ES-I3 (cell line): ENCODE measurements around the gene RNF145.
A peak's percentile ranks its signal among the peaks of the same experiment; 100 is the strongest.
"Not testable (repeated sequence)": the region's sequence is repeated elsewhere in the genome, so short reads cannot be mapped to it uniquely, and the experiment has no call there.

ENCODE experiments used
- H3K36me3 ChIP-seq: 2 replicates; pipeline ENCODE4 v1.6.1; 2013; ENCODE audit warnings: mild to moderate bottlenecking, low read length, control low read depth, moderate library complexity; ENCODE audit not compliant: insufficient read depth
- H3K4me1 ChIP-seq: 2 replicates; pipeline ENCODE4 v1.6.1; 2013; ENCODE audit warnings: mild to moderate bottlenecking, control low read depth, low read length; ENCODE audit not compliant: insufficient read depth
- H3K9ac ChIP-seq: 2 replicates; pipeline ENCODE4 v1.6.1; 2013; ENCODE audit warnings: low read depth, mild to moderate bottlenecking, low read length, moderate library complexity
- H3K9me3 ChIP-seq: 2 replicates; pipeline ENCODE4 v1.6.1; 2013; ENCODE audit warnings: mild to moderate bottlenecking, low read length, moderate library complexity; ENCODE audit not compliant: control insufficient read depth, insufficient read depth

The RNF145 gene, protein sequence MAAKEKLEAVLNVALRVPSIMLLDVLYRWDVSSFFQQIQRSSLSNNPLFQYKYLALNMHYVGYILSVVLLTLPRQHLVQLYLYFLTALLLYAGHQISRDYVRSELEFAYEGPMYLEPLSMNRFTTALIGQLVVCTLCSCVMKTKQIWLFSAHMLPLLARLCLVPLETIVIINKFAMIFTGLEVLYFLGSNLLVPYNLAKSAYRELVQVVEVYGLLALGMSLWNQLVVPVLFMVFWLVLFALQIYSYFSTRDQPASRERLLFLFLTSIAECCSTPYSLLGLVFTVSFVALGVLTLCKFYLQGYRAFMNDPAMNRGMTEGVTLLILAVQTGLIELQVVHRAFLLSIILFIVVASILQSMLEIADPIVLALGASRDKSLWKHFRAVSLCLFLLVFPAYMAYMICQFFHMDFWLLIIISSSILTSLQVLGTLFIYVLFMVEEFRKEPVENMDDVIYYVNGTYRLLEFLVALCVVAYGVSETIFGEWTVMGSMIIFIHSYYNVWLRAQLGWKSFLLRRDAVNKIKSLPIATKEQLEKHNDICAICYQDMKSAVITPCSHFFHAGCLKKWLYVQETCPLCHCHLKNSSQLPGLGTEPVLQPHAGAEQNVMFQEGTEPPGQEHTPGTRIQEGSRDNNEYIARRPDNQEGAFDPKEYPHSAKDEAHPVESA

DNA sequence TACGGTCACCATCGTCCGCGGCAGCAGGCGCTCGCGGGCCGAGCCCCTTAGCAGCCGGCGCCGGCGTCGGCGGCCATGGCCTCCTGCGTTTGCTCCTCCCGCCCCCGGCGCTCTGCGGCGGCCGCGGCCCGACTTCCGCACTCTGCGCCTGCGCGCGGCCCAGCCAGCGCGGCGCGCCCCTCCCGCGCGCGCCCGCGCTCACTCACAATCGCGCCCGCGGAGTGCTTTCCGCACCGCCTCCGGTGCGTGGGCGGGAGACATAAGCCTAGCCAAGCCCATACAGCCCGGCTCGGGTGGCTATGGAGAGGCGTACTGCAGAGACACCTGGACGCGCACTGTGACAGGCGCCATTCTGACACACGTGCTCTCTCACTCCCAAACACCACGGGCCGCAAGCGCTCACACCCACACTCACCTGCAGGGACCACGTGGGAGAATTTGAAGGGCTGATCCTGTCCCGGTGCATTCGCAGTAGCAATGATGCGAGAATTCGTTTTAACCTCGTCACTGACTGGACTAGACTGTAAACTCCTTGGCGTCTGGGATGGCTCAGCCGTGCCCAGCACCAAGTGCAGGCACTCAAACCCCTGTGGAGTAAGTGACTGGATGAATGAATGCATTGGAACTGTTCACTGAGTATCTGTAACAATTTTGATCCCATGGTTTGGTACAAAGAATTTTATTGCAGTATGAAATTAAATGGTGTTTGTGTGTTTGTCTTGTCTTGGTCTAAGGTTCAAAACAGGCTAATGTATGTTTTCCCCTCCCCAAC lies at the start of gene RNF145:
Gene RNF145 (minus strand): TSS at position 116 of the 772 bp plus-strand sequence. CDS start 5,936 bp downstream, outside the sequence.
- H3K4me1 ChIP-seq = peaks cover 4% of the 10 kb centered on the region

GRCh38 chr5:159258361-159258760 lies 49.0 kb upstream of the RNF145 start:
- Histone ChIP-seq H3K9me3 (no peaks in the 10 kb centered on the region), H3K36me3 (no peaks in the 10 kb centered on the region), H3K9ac (no peak overlapping the region), H3K4me1 (no peaks in the 10 kb centered on the region)

More for the DNA sequence above, at the start of gene RNF145:
- H3K36me3 ChIP-seq = no peaks in the 10 kb centered on the region
- peak within 1 kb of the TSS; percentile 71 for H3K9ac ChIP-seq
- no peaks in the 10 kb centered on the region for H3K9me3 ChIP-seq

DNA sequence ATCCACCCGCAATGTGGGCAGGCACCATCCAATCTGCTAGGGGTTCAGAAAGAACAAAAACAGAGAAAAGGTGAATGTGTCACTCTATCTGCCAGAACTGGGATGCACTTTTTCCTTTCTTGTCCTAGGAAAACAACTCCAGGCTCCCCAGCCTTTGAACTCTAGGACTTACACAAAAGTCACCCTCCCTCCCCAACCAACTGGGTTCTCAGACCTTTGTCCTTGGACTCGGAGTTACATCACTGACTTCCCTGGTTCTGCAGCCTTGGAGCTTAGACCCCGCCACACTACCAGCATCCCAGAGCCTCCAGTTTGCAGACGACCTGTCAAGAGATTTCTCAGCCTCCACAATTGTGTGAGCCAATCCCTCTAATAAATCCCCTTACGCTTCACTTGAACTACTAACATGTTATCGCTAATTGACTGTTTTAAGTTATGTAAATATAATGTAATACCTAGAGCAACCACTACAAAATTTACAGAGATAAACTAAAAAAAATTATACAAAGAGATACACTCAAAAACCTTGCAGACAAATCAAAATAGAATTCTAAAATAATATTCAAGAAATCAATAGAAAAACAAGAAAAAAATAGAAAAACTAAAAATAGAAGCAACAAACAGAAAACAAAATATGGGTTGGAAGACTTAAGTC lies 48.4 kb upstream of the RNF145 start:
- Histone ChIP-seq H3K4me1 (no peaks in the 10 kb centered on the region), H3K9ac (no peak overlapping the region), H3K9me3 (no peaks in the 10 kb centered on the region), H3K36me3 (no peaks in the 10 kb centered on the region)

GRCh38 chr5:159257007-159257406 lies 47.7 kb upstream of the RNF145 start:
- Histone ChIP-seq H3K9ac (no peak overlapping the region), H3K36me3 (no peaks in the 10 kb centered on the region), H3K4me1 (no peaks in the 10 kb centered on the region), H3K9me3 (no peaks in the 10 kb centered on the region)

DNA sequence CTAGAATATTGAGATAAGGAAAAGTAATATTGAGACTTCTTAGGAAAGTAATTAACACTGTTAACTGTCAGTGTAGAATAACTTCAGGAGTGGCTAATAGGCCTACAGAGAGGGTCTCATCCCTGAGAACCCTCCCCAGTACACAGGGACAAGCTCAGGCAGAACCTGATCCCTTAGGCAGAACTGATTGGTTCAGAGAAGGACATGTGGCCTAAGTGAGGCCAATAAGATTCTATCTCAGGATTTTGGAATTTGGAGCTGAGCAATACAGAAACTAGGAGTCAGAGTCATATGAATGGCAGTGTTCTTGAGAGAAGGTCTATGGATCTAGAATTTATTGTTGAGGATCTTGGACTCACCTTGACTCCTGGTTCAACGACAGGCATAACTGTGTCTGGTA lies 42.8 kb upstream of the RNF145 start:
- Histone ChIP-seq H3K9me3 (no peaks in the 10 kb centered on the region), H3K36me3 (no peaks in the 10 kb centered on the region), H3K9ac (no peak overlapping the region), H3K4me1 (no peaks in the 10 kb centered on the region)

GRCh38 chr5:159249158-159249557 lies 39.8 kb upstream of the RNF145 start:
- no peaks in the 10 kb centered on the region for H3K4me1 ChIP-seq
- no peaks in the 10 kb centered on the region for H3K36me3 ChIP-seq
- no peak overlapping the region for H3K9ac ChIP-seq

DNA sequence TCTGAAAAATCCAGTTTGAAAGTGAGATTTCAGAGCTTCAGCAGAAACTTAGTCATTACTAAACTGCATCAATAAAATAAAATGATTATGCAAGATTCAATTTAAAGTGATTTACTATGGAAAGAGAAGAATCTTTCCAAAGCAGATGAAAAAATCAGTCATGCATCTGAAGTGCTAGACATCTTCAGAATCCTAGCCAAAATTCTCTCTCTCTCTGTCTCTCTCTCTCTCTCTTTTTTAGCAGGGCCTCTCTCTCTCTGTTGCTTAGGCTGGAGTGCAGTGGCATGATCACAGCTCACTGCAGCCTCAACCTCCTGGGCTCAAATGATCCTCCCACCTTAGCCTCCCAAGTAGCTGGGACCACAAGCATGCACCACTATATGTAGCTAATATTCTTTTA lies 35.5 kb upstream of the RNF145 start:
- Histone ChIP-seq H3K9me3 (no peaks in the 10 kb centered on the region), H3K36me3 (no peaks in the 10 kb centered on the region), H3K4me1 (no peaks in the 10 kb centered on the region), H3K9ac (no peak overlapping the region)

More at GRCh38 chr5:159249158-159249557, 39.8 kb upstream of the RNF145 start:
- no peaks in the 10 kb centered on the region for H3K9me3 ChIP-seq

DNA sequence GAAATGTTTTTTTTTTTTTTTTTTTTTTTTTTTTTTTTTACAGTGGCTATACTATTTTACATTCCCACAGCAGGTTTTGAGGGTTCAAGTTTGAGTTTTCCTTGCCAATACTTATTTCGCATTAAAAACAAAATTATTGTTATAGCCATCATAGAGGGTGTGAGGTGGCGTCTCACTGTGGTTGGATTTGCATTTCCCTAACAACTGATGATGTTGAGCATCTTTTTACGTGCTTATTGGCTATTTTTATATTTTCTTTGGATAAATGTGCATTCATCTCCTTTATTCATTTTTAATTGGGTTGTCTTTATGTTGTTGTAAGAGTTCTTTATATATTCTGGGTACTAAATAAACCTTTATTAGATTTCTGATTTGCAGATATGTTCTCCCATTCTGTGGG lies 34.8 kb upstream of the RNF145 start:
- H3K9me3 ChIP-seq = no peaks in the 10 kb centered on the region
- no peak overlapping the region for H3K9ac ChIP-seq
- H3K36me3 ChIP-seq = no peaks in the 10 kb centered on the region
- H3K4me1 ChIP-seq = no peaks in the 10 kb centered on the region

- Histone ChIP-seq H3K36me3 (no peaks in the 10 kb centered on the region), H3K9me3 (no peaks in the 10 kb centered on the region), H3K4me1 (no peaks in the 10 kb centered on the region), H3K9ac (no peak overlapping the region)
Measured at GRCh38 chr5:159243385-159243784, 34.0 kb upstream of the RNF145 start.

DNA sequence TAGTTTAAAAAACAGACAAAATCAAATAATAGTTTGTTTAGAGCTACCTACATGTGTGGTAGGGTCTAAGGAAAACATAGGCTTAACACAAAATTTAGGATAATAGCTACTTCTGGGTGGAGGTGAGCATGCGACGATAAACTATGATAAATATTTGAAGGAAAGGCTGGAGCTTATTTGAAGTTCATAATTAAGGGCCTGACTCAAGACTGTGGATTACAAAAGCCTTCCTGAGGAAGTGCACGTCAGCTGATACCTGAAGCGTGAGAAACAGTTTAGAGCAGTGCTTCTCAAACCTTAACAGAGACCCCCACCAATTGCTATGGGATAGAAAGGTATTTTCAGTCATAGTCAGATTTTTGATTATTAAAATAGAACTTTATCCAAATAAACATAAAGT lies 33.3 kb upstream of the RNF145 start:
- Histone ChIP-seq H3K9me3 (no peaks in the 10 kb centered on the region), H3K36me3 (no peaks in the 10 kb centered on the region), H3K9ac (no peak overlapping the region), H3K4me1 (no peaks in the 10 kb centered on the region)

- H3K4me1 ChIP-seq = no peaks in the 10 kb centered on the region
- H3K36me3 ChIP-seq = no peaks in the 10 kb centered on the region
- no peak overlapping the region for H3K9ac ChIP-seq
- no peaks in the 10 kb centered on the region for H3K9me3 ChIP-seq
Measured at GRCh38 chr5:159241946-159242552, 32.7 kb upstream of the RNF145 start.

DNA sequence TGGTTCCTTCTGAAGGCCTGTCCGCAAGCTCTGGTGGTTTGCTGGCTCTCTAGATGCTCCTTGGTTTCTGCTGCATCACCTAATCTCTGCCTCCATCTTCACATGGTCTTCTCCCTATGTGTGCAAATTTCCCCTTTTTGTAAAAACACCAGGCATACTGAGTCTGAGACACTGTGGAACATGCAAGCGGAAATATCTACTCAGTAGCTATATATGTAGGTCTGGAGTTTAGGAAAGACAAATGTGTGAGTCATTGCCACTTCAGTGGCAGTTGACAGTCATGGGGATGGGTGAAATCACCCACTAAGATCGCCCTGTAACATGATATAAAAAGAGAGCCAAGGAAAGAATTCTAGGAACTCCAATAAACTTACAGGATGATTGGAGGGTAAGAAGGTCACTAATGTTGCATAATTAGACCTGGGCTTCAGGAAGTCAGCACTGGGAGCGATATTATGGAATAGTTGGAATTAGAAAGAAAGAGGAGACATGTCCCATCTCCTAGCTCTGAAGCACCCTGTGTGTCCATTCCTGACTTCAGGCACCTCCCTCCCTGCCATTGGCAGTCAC lies 31.0 kb upstream of the RNF145 start:
- H3K4me1 ChIP-seq = no peaks in the 10 kb centered on the region
- no peaks in the 10 kb centered on the region for H3K36me3 ChIP-seq
- H3K9me3 ChIP-seq = no peaks in the 10 kb centered on the region
- H3K9ac ChIP-seq = no peak overlapping the region

DNA sequence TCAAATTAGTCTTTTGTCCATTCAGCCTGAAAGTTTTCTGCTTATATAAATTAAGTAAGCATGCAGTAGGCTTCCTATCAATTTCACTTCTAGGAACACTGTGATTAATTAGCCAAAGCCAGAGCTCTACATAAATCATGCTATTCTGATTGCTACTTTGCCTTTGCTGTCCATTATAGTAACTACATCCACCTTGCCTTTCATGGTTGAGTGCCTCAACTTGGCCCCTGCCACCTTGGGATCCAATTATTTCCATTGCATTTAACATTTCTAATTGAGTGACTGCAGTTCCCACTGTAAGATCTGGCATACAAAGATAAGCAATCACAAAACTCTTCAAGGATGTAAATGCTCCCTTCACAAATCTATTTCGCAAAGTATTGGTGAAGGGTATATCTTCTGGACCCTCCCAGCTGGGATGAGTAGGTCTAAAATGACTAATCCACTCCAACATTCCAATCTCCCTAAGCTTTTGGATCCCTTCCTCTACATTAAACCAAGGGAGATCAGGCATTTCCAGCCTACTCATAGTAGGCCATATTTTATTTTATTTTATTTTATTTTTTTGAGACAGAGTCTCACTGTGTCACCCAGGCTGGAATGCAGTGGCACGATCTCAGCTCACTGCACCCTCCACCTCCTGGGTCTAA lies 26.6 kb upstream of the RNF145 start:
- H3K9me3 ChIP-seq, H3K4me1 ChIP-seq, H3K9ac ChIP-seq, H3K36me3 ChIP-seq: not testable (repeated sequence)
